Neuronal stem cell (in vitro differentiated cells): Measurements from ENCODE around the gene ZNF385B.

Source experiments
- DNase-seq: peaks from one replicate; pipeline ENCODE4 v3.0.0-alpha.2; 2013; ENCODE audit warnings: low spot score
- H2AFZ ChIP-seq: one replicate; pipeline ENCODE4 v1.6.1; 2013; ENCODE audit warnings: mild to moderate bottlenecking, low read length, inconsistent platforms
- H2AK5ac ChIP-seq: 2 replicates; pipeline ENCODE4 v1.6.1; 2013; ENCODE audit warnings: low read depth, mild to moderate bottlenecking, inconsistent platforms, low read length, moderate library complexity, mixed read lengths
- H2BK120ac ChIP-seq: 2 replicates; pipeline ENCODE4 v1.6.1; 2013; ENCODE audit warnings: low read depth, mild to moderate bottlenecking, inconsistent platforms, low read length, moderate library complexity, mixed read lengths
- H2BK12ac ChIP-seq: one replicate; pipeline ENCODE4 v1.6.1; 2013; ENCODE audit warnings: low read length, inconsistent platforms
- H2BK15ac ChIP-seq: 2 replicates; pipeline ENCODE4 v1.6.1; 2013; ENCODE audit warnings: mild to moderate bottlenecking, low read length, inconsistent platforms, mixed read lengths
- H2BK5ac ChIP-seq: one replicate; pipeline ENCODE4 v1.6.1; 2013; ENCODE audit warnings: inconsistent platforms, mild to moderate bottlenecking, low read length, moderate library complexity
- H3K14ac ChIP-seq: one replicate; pipeline ENCODE4 v1.6.1; 2013; ENCODE audit warnings: low read length, inconsistent platforms
- H3K18ac ChIP-seq: 2 replicates; pipeline ENCODE4 v1.6.1; 2013; ENCODE audit warnings: low read length, inconsistent platforms
- H3K23ac ChIP-seq: 2 replicates; pipeline ENCODE4 v1.6.1; 2013; ENCODE audit warnings: low read depth, mild to moderate bottlenecking, mixed read lengths, low read length, inconsistent platforms; ENCODE audit not compliant: poor library complexity
- H3K27ac ChIP-seq: replicated peaks from 3 replicates; pipeline ENCODE4 v1.5.1; 2013; ENCODE audit warnings: low read length, inconsistent platforms
- H3K27me3 ChIP-seq, 3 experiments: 2 replicates each; pipeline ENCODE4 v1.6.1; 2013; ENCODE audit warnings: low read length in 3 of 3, mild to moderate bottlenecking in 2 of 3, inconsistent platforms in 1 of 3, low read depth in 1 of 3, mixed read lengths in 1 of 3, moderate library complexity in 1 of 3; ENCODE audit not compliant: control insufficient read depth in 3 of 3, insufficient read depth in 3 of 3
- H3K36me3 ChIP-seq, 2 donors: replicated peaks in 1 of 2; 2 replicates each; pipeline ENCODE4 v1.6.1; 2013; ENCODE audit warnings: low read length in 2 of 2; ENCODE audit not compliant: control insufficient read depth in 2 of 2, insufficient read depth in 2 of 2
- H3K4ac ChIP-seq: 2 replicates; pipeline ENCODE4 v1.6.1; 2013; ENCODE audit warnings: inconsistent platforms, mild to moderate bottlenecking, low read length, moderate library complexity
- H3K4me1 ChIP-seq, 2 donors: 1 replicate in 1 of 2; 2 replicates in 1 of 2; pipeline ENCODE4 v1.6.1; 2013; ENCODE audit warnings: low read length in 2 of 2, low read depth in 1 of 2; ENCODE audit not compliant: control insufficient read depth in 2 of 2, insufficient read depth in 1 of 2
- H3K4me2 ChIP-seq: one replicate; pipeline ENCODE4 v1.6.1; 2013; ENCODE audit warnings: mild to moderate bottlenecking, low read length, inconsistent platforms; ENCODE audit not compliant: insufficient read depth, poor library complexity, severe bottlenecking
- H3K4me3 ChIP-seq, 2 donors: 2 replicates each; pipeline ENCODE4 v1.5.1; 2013; ENCODE audit warnings: low read length in 2 of 2, mild to moderate bottlenecking in 2 of 2, inconsistent platforms in 1 of 2, moderate library complexity in 1 of 2
- H3K79me1 ChIP-seq: one replicate; pipeline ENCODE4 v1.6.1; 2013; ENCODE audit warnings: low read depth, mild to moderate bottlenecking, inconsistent platforms, low read length, moderate library complexity
- H3K9ac ChIP-seq: one replicate; pipeline ENCODE4 v1.6.1; 2013; ENCODE audit warnings: mild to moderate bottlenecking, low read depth, low read length, inconsistent platforms; ENCODE audit not compliant: poor library complexity
- H3K9me3 ChIP-seq, 2 donors: replicated peaks in 1 of 2; 2 replicates each; pipeline versions ENCODE3 to v1.6.1; 2013; ENCODE audit warnings: low read length in 2 of 2, mild to moderate bottlenecking in 2 of 2, inconsistent platforms in 1 of 2, low read depth in 1 of 2, mixed read lengths in 1 of 2, moderate library complexity in 1 of 2; ENCODE audit not compliant: control insufficient read depth in 2 of 2, insufficient read depth in 1 of 2
- H4K8ac ChIP-seq: one replicate; pipeline ENCODE4 v1.6.1; 2013; ENCODE audit warnings: low read depth, mild to moderate bottlenecking, inconsistent platforms, low read length, moderate library complexity
- H4K91ac ChIP-seq: one replicate; pipeline ENCODE4 v1.6.1; 2013; ENCODE audit warnings: low read length, low read depth, mild to moderate bottlenecking, inconsistent platforms; ENCODE audit not compliant: poor library complexity
- WGBS, 2 donors: extraction: QIAGEN DNeasy Blood & Tissue Kit; methylation state at CpG; one replicate each; pipeline ENCODE4 v1.1.7; 2013; ENCODE audit warnings: missing lambda C conversion rate in 2 of 2, mixed read lengths in 1 of 2; ENCODE audit not compliant: insufficient read length in 2 of 2, insufficient replicate concordance in 1 of 2; ENCODE audit errors: extremely low coverage in 2 of 2; 5-methylcytosine and 5-hydroxymethylcytosine counted together

The ZNF385B gene

GRCh38 chr2:179671043-179671981 is 190.1 kb downstream of the ZNF385B start:
- Histone ChIP-seq H3K18ac (no peak overlapping the region), H4K8ac (peak overlapping the region; percentile 45), H3K4ac (no peak overlapping the region), H3K36me3 (peaks cover 0 to 4% of the 10 kb centered on the region in 2 donors), H2BK5ac (no peak overlapping the region), H3K9me3 (peaks cover 0 to 3% of the 10 kb centered on the region in 2 donors), H3K79me1 (peaks cover 2% of the 10 kb centered on the region), H4K91ac (no peak overlapping the region), H3K9ac (no peak overlapping the region), H3K27me3 (no peaks in the 10 kb centered on the region), H2AFZ (peak overlapping the region; percentile 6), H3K4me2 (no peak overlapping the region), H2BK15ac (no peak overlapping the region), H3K23ac (no peak overlapping the region), H3K27ac (no peak overlapping the region), H2BK12ac (no peak overlapping the region), H2AK5ac (no peak overlapping the region), H3K4me3 (no peak overlapping the region), H3K14ac (no peak overlapping the region), H3K4me1 (peaks cover 0 to 2% of the 10 kb centered on the region in 2 donors), H2BK120ac (no peak overlapping the region)
- no CpG with 5 or more reads among the region's 6 CpGs for WGBS, 2 donors
- no peak for DNase-seq

- Histone ChIP-seq H2BK12ac (no peak overlapping the region), H3K79me1 (peaks cover 2% of the 10 kb centered on the region), H3K23ac (no peak overlapping the region), H3K9me3 (peaks cover 0 to 3% of the 10 kb centered on the region in 2 donors), H3K27me3 (no peaks in the 10 kb centered on the region), H3K36me3 (peaks cover 0 to 2% of the 10 kb centered on the region in 2 donors), H4K8ac (no peak overlapping the region), H3K4me1 (peaks cover 0 to 2% of the 10 kb centered on the region in 2 donors), H3K4me2 (no peak overlapping the region), H2AFZ (no peak overlapping the region), H2BK120ac (no peak overlapping the region), H3K27ac (no peak overlapping the region), H3K14ac (no peak overlapping the region), H4K91ac (no peak overlapping the region), H3K9ac (no peak overlapping the region), H3K4me3 (no peak overlapping the region), H2AK5ac (no peak overlapping the region), H2BK15ac (no peak overlapping the region), H3K4ac (no peak overlapping the region), H3K18ac (no peak overlapping the region), H2BK5ac (no peak overlapping the region)
- no CpG with 5 or more reads among the region's 2 CpGs for WGBS, 2 donors
- no peak for DNase-seq
Measured at GRCh38 chr2:179669196-179669595, 192.2 kb downstream of the ZNF385B start.

- Histone ChIP-seq H3K9me3 (no peaks in the 10 kb centered on the region), H3K27me3 (no peaks in the 10 kb centered on the region), H3K18ac (no peak overlapping the region), H4K8ac (no peak overlapping the region), H2BK12ac (no peak overlapping the region), H3K79me1 (no peaks in the 10 kb centered on the region), H2BK120ac (no peak overlapping the region), H2AFZ (no peak overlapping the region), H2BK15ac (no peak overlapping the region), H2BK5ac (no peak overlapping the region), H2AK5ac (no peak overlapping the region), H4K91ac (no peak overlapping the region), H3K14ac (no peak overlapping the region), H3K27ac (no peak overlapping the region), H3K4ac (no peak overlapping the region), H3K23ac (no peak overlapping the region), H3K36me3 (peaks cover 0 to 2% of the 10 kb centered on the region in 2 donors), H3K4me1 (no peaks in the 10 kb centered on the region), H3K9ac (no peak overlapping the region), H3K4me3 (no peak overlapping the region), H3K4me2 (no peak overlapping the region)
- DNase-seq, result no peak
- WGBS, 2 donors, result no CpG with 5 or more reads among the region's 12 CpGs
Measured at GRCh38 chr2:179664972-179665812, 196.2 kb downstream of the ZNF385B start.

DNA sequence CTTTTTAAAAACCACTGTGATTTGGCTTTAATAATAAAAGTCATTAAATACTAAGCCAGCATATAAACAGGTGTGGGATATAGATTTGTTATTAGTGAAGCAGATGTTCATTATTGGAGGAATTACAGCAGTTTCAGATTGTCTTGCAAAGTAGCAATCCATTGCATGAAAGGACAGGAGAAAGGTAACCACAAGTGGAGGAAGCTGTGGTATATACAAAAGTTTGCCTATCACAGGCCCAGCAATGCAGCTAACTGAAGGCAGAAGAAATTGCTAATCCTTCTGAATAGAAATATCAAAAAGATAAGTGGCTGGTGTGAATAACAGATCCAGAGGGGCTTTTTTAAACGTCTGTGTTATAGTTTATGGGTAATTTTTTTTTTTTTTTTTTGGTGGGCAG is 199.4 kb downstream of the ZNF385B start:
- H2BK15ac ChIP-seq, result no peak overlapping the region
- no peak overlapping the region for H3K9ac ChIP-seq
- H3K14ac ChIP-seq, result no peak overlapping the region
- H4K8ac ChIP-seq, result no peak overlapping the region
- no peak overlapping the region for H3K4me2 ChIP-seq
- H2AK5ac ChIP-seq, result no peak overlapping the region
- H2BK5ac ChIP-seq, result no peak overlapping the region
- H2BK12ac ChIP-seq, result no peak overlapping the region
- no peaks in the 10 kb centered on the region for H3K27me3 ChIP-seq
- H3K18ac ChIP-seq, result no peak overlapping the region
- H3K27ac ChIP-seq, result no peak overlapping the region
- H3K4me3 ChIP-seq, result no peak overlapping the region
- H3K9me3 ChIP-seq, result no peaks in the 10 kb centered on the region
- no peak overlapping the region for H2BK120ac ChIP-seq
- H3K36me3 ChIP-seq, result peaks cover 0 to 2% of the 10 kb centered on the region in 2 donors
- H3K23ac ChIP-seq, result no peak overlapping the region
- no peak overlapping the region for H2AFZ ChIP-seq
- H4K91ac ChIP-seq, result no peak overlapping the region
- no peak for DNase-seq
- H3K79me1 ChIP-seq, result no peaks in the 10 kb centered on the region
- no CpG with 5 or more reads among the region's 1 CpG for WGBS, 2 donors
- H3K4me1 ChIP-seq, result no peaks in the 10 kb centered on the region
- no peak overlapping the region for H3K4ac ChIP-seq
